ENCODE data around the gene HSF4.

The HSF4 gene

DNA sequence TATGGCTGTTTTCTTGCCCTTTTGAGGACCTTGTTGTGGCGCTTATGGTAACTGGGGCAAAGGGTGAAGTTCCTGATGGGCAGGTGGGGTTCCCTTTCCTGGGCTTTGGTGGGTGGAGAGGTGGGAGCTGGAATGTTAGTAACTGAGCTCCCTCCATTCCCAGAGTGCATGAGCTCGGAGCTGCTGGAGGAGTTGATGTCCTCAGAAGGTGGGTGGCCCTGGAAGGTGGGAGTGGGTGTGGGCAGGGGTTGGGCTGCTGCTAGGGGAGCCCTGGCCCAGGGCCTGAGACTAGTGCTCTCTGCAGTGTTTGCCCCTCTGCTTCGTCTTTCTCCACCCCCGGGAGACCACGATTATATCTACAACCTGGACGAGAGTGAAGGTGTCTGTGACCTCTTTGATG is 33.2 kb downstream of the HSF4 start:
- TF ChIP-seq, protein P1, sequence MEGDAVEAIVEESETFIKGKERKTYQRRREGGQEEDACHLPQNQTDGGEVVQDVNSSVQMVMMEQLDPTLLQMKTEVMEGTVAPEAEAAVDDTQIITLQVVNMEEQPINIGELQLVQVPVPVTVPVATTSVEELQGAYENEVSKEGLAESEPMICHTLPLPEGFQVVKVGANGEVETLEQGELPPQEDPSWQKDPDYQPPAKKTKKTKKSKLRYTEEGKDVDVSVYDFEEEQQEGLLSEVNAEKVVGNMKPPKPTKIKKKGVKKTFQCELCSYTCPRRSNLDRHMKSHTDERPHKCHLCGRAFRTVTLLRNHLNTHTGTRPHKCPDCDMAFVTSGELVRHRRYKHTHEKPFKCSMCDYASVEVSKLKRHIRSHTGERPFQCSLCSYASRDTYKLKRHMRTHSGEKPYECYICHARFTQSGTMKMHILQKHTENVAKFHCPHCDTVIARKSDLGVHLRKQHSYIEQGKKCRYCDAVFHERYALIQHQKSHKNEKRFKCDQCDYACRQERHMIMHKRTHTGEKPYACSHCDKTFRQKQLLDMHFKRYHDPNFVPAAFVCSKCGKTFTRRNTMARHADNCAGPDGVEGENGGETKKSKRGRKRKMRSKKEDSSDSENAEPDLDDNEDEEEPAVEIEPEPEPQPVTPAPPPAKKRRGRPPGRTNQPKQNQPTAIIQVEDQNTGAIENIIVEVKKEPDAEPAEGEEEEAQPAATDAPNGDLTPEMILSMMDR (IDR thresholded peaks at IDR 0.05; ENCODE audit: low read depth, low read length) = no peak
- H3K4me3 ChIP-seq (ENCODE audit: low read depth, low read length) = no peak overlapping the region

DNA sequence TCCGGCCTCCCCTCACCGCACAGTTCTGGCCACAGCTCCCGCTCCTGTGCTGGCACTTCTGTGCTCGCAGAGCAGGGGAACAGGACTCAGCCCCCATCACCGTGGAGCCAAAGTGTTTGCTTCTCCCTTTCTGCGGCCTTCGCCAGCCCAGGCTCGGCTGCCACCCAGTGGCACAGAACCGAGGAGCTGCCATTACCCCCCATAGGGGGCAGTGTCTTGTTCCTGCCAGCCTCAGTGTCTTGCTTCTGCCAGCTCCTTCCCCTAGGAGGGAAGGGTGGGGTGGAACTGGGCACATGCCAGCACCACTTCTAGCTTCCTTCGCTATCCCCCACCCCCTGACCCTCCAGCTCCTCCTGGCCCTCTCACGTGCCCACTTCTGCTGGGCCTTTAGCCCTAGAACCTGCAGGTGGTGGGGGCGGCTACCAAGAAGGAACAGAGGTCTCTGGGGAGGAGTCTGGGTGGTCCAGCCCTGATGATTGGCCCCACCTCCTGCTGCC is 33.7 kb downstream of the HSF4 start:
- TF ChIP-seq, protein P1 (IDR thresholded peaks at IDR 0.05; ENCODE audit: low read depth, low read length) = peak; percentile 47; the same call in 1 of the 2 replicates
- no peak overlapping the region for H3K4me3 ChIP-seq (ENCODE audit: low read depth, low read length)

DNA sequence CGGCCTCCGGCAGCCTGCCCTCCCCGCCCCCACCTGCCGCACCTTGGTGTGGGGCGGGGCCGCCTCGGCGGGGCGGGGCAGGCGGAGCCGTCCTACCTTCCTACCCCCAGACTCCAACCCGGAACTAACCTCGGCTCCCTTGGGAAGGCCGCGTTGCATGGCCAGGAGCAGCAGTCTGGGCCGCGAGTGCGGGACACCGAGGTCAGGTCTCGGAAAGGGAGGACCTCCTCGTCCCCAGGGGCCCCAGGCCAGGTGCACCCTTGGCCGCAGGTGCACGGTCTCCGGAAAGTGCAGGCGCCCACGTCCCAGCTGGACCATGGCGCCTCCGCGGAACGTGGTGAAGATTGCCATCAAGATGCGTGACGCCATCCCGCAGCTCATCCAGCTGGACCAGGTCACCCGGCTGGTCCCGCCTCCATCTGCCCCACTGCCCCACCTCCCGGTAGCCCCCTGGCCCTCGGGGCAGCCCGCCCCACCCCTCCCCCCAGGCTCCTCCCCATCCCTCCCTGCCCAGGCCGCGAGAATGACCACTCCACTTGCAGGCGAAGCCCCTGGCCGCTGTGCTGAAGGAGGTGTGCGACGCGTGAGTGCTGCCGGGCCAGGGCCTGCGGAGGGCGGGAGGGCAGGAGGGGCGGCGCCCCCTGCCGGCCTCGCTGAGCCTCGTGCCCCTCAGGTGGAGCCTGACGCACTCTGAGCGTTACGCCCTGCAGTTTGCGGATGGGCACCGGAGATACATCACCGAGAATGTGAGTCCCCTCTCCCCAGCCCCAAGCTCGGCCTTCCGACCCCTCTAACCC is 34.7 kb downstream of the HSF4 start, which contains the start of gene ELMO3:
TSS of gene ELMO3 (plus strand) at position 121 of the 797 bp plus-strand sequence. CDS start at position 317, 196 bp downstream.
- no peak within 1 kb of the TSS for H3K4me3 ChIP-seq (ENCODE audit: low read depth, low read length)
- TF ChIP-seq, protein P1 (IDR thresholded peaks at IDR 0.05; ENCODE audit: low read depth, low read length) = no peak

DNA sequence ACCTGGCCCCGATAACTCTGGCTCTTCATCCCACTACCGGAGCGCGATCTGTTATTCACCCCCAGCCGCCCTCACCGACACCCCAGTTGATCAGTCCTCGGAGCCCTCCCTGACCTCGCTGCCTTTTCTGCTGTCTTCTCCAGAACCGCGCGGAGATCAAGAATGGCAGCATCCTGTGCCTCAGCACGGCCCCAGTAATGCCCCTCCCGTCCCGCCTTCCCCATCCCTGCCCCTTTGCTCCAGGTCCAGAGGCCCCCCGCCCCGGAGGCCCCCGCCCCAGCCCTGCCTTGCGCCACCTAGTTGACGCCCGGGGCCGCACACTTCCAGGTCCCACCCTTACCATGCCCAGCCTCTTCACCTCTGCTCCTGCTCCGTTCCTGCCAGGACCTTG is 35.3 kb downstream of the HSF4 start:
- no peak overlapping the region for H3K4me3 ChIP-seq (ENCODE audit: low read depth, low read length)
- TF ChIP-seq, protein P1 (IDR thresholded peaks at IDR 0.05; ENCODE audit: low read depth, low read length) = no peak

DNA sequence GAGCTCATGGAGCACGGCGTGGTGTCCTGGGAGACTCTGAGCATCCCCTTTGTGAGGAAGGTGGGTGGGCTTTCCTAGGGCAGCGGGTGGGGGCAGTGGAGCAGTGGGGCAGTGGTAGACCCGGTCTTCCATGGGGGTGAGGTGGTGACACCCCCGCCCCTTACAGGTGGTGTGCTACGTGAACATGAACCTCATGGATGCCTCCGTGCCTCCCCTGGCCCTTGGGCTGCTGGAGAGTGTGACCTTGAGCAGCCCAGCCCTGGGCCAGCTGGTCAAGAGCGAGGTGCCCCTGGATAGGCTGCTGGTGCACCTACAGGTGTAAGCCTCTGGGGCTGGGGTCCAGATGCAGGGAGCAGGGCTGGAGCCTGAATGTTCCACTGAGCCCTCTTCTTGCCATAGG is 35.9 kb downstream of the HSF4 start:
- TF ChIP-seq, protein P1 (IDR thresholded peaks at IDR 0.05; ENCODE audit: low read depth, low read length) = no peak
- no peak overlapping the region for H3K4me3 ChIP-seq (ENCODE audit: low read depth, low read length)

DNA sequence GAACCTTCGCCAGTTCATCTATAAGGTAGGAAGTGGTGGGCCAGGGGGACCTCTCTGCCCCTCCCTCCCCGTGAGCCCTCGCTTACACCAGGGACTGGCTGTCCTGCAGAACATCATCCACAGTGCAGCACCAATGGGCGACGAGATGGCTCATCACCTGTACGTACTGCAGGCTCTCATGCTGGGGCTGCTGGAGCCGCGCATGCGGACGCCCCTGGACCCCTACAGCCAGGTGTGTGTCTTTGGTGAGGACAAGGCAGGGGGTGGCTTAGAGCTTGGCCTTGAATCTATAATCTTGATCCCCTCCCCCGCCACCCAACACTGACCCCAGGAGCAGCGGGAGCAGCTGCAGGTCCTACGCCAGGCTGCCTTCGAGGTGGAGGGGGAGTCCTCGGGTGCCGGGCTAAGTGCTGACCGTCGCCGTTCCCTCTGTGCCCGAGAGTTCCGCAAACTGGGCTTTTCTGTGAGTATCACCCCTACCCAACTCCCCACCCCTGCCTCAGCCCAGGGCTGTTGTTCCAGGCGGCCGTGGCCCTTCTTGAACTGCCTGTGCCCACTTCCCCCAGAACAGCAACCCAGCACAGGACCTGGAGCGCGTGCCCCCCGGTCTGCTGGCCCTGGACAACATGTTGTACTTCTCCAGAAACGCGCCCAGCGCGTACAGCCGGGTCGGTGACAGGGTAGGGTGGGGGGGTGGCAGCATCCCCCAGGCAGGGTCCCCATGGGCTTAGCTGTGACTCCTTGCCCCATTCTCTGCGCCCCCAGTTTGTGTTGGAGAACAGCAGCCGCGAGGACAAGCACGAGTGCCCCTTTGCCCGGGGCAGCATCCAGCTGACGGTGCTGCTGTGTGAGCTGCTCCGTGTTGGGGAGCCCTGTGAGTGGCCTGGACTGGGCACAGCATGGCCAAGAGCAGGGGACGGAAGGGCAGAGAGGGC is 37.1 kb downstream of the HSF4 start:
- TF ChIP-seq, protein P1 (IDR thresholded peaks at IDR 0.05; ENCODE audit: low read depth, low read length) = no peak

More for the DNA sequence above, 37.1 kb downstream of the HSF4 start:
- no peak overlapping the region for H3K4me3 ChIP-seq (ENCODE audit: low read depth, low read length)

All from WI38 (cell line).